Fibroblast of mammary gland (primary cell): ENCODE results near the gene CD96.

ENCODE experiments used
- DNase-seq: peaks from one replicate; pipeline ENCODE4 v3.0.0-alpha.2; 2010; ENCODE audit warnings: low read depth
- H3K4me3 ChIP-seq: 2 replicates; pipeline ENCODE4 v1.5.1; 2011; ENCODE audit warnings: low read depth, mild to moderate bottlenecking, low read length, moderate library complexity; ENCODE audit not compliant: control insufficient read depth
- CTCF ChIP-seq: conservative IDR thresholded peaks from 2 replicates; pipeline ENCODE4 v1.5.1; 2011; ENCODE audit warnings: low read depth, low read length, inconsistent platforms; ENCODE audit not compliant: control insufficient read depth, insufficient read depth

The CD96 gene

GRCh38 chr3:111541911-111542483 is at the start of gene CD96:
CD96 (plus strand) TSS chr3:111542197; CDS start chr3:111542249, 52 bp downstream.
- peak; percentile 31 for DNase-seq
- TF ChIP-seq CTCF: no peak

GRCh38 chr3:111493276-111493675 is 48.7 kb upstream of the CD96 start:
- no peak for TF ChIP-seq CTCF
- no peak overlapping the region for H3K4me3 ChIP-seq
- no peak for DNase-seq

More at GRCh38 chr3:111541911-111542483, at the start of gene CD96:
- no peak within 1 kb of the TSS for H3K4me3 ChIP-seq

GRCh38 chr3:111496894-111497559 is 45.0 kb upstream of the CD96 start:
- no peak for TF ChIP-seq CTCF
- no peak for DNase-seq
- H3K4me3 ChIP-seq: no peak overlapping the region

- no peak for TF ChIP-seq CTCF
- DNase-seq: no peak
- no peak overlapping the region for H3K4me3 ChIP-seq
Measured at GRCh38 chr3:111498022-111498421, 44.0 kb upstream of the CD96 start.

- DNase-seq: no peak
- no peak overlapping the region for H3K4me3 ChIP-seq
- no peak for TF ChIP-seq CTCF
Measured at GRCh38 chr3:111506435-111506834, 35.6 kb upstream of the CD96 start.

- no peak for TF ChIP-seq CTCF
- no peak overlapping the region for H3K4me3 ChIP-seq
- DNase-seq: no peak
Measured at GRCh38 chr3:111509308-111509707, 32.7 kb upstream of the CD96 start.
